ENCODE measurements around the gene SLC9A1. TPM values are rescaled to one million over a fixed set of nuclear protein-coding genes. Genes with fewer than 3 reads are reported as not detected.
"Not testable (repeated sequence)": the region's sequence is repeated elsewhere in the genome, so short reads cannot be mapped to it uniquely, and the experiment has no call there.

SLC9A1 gene
- total RNA-seq, 6 experiments from 2014 or later, result 1.7 to 4.3 (median 3.0) TPM

DNA sequence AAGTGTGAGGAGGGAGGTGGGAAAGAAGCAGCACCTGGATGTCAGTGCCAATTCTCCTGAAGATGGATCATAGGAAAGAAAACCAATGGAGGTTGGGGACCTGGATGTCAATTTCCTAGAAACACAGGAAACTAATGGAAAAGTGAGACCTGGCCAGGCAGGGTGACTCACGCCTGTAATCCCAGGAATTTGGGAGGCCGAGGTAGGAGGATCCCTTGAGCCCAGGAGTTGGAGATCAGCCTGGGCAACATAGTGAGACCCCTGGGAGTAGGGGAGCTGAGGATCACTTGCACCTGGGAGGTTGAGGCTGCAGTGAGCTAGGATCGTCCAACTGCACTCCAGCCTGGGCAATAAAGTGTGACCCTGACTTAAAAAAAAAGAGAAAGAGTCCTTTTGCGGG, 21.4 kb upstream of the SLC9A1 start:
- DNase-seq, result no peak
- WGBS (ENCODE audit: insufficient coverage, low coverage, low lambda C conversion rate, missing lambda C conversion rate), result 100% methylated on average over 1 of the region's 4 CpGs

DNA sequence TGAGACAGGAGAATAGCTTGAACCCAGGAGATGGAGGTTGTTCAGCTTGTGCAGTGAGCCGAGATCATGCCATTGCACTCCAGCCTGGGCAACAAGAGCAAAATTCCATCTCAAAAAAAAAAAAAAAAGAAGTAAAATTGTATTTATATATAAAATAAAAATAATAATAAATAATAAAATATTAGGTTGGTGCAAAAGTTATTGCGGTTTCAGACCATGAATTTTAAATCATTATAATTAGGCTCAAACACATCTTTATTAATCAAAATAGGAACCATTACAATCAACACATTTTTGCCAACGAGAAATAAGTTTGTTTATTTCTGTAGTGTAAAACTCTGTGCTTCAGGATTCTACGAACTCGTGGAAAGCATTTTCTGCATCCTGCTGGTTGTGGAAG, 18.1 kb upstream of the SLC9A1 start:
- H3K27ac ChIP-seq; DNase-seq; H3K4me1 ChIP-seq; intact Hi-C loops (cut with DNase I); H3K36me3 ChIP-seq; H3K27me3 ChIP-seq; H3K9me3 ChIP-seq; ATAC-seq; H3K4me3 ChIP-seq: not testable (repeated sequence)
- 63% methylated on average over 5 of the region's 5 CpGs for WGBS (ENCODE audit: insufficient coverage, low coverage, low lambda C conversion rate, missing lambda C conversion rate)

More for the DNA sequence above, 21.4 kb upstream of the SLC9A1 start:
- intact Hi-C loops (cut with DNase I), result no loop called here
- Histone ChIP-seq H3K27ac (no peak overlapping the region), H3K36me3 (no peaks in the 10 kb centered on the region), H3K4me1 (no peaks in the 10 kb centered on the region), H3K4me3 (no peak overlapping the region), H3K27me3 (no peaks in the 10 kb centered on the region), H3K9me3 (no peaks in the 10 kb centered on the region)
- no peak for TF ChIP-seq POLR2A (IDR thresholded peaks at IDR 0.05)
- TF ChIP-seq, protein P1, sequence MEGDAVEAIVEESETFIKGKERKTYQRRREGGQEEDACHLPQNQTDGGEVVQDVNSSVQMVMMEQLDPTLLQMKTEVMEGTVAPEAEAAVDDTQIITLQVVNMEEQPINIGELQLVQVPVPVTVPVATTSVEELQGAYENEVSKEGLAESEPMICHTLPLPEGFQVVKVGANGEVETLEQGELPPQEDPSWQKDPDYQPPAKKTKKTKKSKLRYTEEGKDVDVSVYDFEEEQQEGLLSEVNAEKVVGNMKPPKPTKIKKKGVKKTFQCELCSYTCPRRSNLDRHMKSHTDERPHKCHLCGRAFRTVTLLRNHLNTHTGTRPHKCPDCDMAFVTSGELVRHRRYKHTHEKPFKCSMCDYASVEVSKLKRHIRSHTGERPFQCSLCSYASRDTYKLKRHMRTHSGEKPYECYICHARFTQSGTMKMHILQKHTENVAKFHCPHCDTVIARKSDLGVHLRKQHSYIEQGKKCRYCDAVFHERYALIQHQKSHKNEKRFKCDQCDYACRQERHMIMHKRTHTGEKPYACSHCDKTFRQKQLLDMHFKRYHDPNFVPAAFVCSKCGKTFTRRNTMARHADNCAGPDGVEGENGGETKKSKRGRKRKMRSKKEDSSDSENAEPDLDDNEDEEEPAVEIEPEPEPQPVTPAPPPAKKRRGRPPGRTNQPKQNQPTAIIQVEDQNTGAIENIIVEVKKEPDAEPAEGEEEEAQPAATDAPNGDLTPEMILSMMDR (IDR thresholded peaks at IDR 0.05), result no peak
- no peak for ATAC-seq

DNA sequence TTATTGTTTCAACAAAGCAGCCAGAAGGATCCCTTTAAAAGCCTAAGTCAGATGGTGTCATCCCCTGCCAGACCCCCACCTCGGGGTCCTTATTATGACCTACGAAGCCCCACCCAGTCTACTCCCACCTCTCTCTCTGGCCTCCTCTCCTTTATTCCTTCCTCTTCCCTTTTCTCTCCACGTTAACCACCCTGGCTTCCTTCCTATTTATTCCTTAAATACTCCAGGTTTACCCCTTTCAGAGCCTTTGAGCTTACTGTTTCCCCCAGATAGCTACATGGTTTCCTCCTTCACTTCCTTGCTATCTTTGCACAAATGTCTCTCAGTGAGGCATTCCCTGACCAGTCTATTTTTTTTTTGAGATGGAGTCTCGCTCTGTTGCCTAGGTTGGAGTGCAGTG, 12.0 kb upstream of the SLC9A1 start:
- no peak overlapping the region for H3K4me3 ChIP-seq
- H3K9me3 ChIP-seq, result no peaks in the 10 kb centered on the region
- H3K27me3 ChIP-seq, result no peaks in the 10 kb centered on the region
- DNase-seq (no peak), ATAC-seq (no peak)
- TF ChIP-seq, protein P1 (IDR thresholded peaks at IDR 0.05), result no peak
- TF ChIP-seq POLR2A (IDR thresholded peaks at IDR 0.05), result no peak
- no peaks in the 10 kb centered on the region for H3K36me3 ChIP-seq
- no peak overlapping the region for H3K27ac ChIP-seq
- H3K4me1 ChIP-seq, result no peaks in the 10 kb centered on the region
- 41% methylated on average over 4 of the region's 4 CpGs for WGBS (ENCODE audit: insufficient coverage, low coverage, low lambda C conversion rate, missing lambda C conversion rate)
- intact Hi-C loops (cut with DNase I), result no loop called here

DNA sequence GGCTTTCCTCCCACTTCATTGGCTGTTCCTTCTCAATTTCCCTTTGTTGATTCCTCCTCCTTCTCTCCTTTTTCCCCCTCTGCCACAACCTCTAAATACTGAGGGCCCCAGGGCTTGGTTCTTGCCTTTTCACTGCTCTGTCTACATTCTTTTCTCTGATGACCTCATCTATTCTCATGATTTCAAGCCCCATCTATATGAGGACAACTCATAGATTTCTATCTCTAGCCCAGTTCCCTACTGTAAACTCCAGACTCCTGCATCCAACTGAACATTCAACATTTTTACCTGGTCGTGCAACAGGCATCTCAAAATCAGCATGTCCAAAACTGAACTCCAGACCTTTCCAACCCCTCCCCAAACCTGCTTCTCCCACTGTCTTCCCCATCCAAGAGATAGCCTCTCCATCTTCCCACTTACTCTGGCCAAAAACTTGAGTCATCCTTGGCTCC, 11.5 kb upstream of the SLC9A1 start:
- intact Hi-C loops (cut with DNase I), result no loop called here
- Histone ChIP-seq H3K36me3 (no peaks in the 10 kb centered on the region), H3K27me3 (no peaks in the 10 kb centered on the region), H3K4me3 (no peak overlapping the region), H3K9me3 (no peaks in the 10 kb centered on the region), H3K27ac (no peak overlapping the region), H3K4me1 (no peaks in the 10 kb centered on the region)
- DNase-seq, result no peak
- no peak for TF ChIP-seq POLR2A (IDR thresholded peaks at IDR 0.05)
- TF ChIP-seq, protein P1 (IDR thresholded peaks at IDR 0.05), result no peak
- no peak for ATAC-seq
- whole genome bisulfite sequencing (ENCODE audit: insufficient coverage, low coverage, low lambda C conversion rate, missing lambda C conversion rate), result 50% methylated on average over 1 of the region's 1 CpG

DNA sequence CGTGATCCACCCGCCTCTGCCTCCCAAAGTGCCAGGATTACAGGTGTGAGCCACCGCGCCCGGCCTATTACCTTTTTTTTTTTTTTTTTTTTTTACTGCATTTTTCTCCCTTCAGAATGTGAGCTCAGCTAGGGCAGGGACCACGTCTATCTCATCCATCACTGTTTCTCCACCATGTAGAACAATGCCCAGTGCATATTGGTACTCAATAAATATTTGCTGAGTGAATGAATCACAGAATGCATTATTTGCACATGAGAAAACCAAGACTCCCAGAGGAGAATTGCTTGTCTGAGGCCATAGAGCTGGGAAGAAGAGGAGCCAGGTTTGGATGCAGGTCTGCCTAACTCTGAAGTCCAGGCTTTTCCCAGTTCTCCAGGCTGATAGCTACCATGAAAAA, 8.2 kb upstream of the SLC9A1 start:
- no peaks in the 10 kb centered on the region for H3K4me1 ChIP-seq
- H3K36me3 ChIP-seq, result no peaks in the 10 kb centered on the region
- H3K9me3 ChIP-seq, result no peaks in the 10 kb centered on the region
- TF ChIP-seq, protein P1 (IDR thresholded peaks at IDR 0.05), result no peak
- no peak for TF ChIP-seq POLR2A (IDR thresholded peaks at IDR 0.05)
- WGBS (ENCODE audit: insufficient coverage, low coverage, low lambda C conversion rate, missing lambda C conversion rate), result 82% methylated on average over 4 of the region's 6 CpGs
- no peak for DNase-seq
- no peak for ATAC-seq
- no peak overlapping the region for H3K27ac ChIP-seq
- intact Hi-C loops (cut with DNase I), result no loop called here
- no peak overlapping the region for H3K4me3 ChIP-seq
- H3K27me3 ChIP-seq, result no peaks in the 10 kb centered on the region

All from right lobe of liver (tissue), 6 donors.